Parathyroid adenoma (tissue), 2 donors: ENCODE measurements around the gene TMEM270.

Experiments used
- H2AFZ ChIP-seq: fragments of 300-600 bp; sonication (generic); one replicate; pipeline ENCODE4 v1.7.0; 2017; ENCODE audit warnings: antibody characterized with exemption, mild to moderate bottlenecking
- H3K27ac ChIP-seq: fragments of 300-600 bp; sonication (generic); one replicate; pipeline ENCODE4 v1.7.0; 2017
- H3K27me3 ChIP-seq: fragments of 300-600 bp; sonication (generic); one replicate; pipeline ENCODE4 v1.7.0; 2017; ENCODE audit warnings: low read length; ENCODE audit not compliant: control insufficient read depth, insufficient read depth
- H3K36me3 ChIP-seq: fragments of 300-600 bp; sonication (generic); one replicate; pipeline ENCODE4 v1.7.0; 2017; ENCODE audit warnings: low read length; ENCODE audit not compliant: control insufficient read depth, insufficient read depth
- H3K4me1 ChIP-seq: fragments of 300-600 bp; sonication (generic); one replicate; pipeline ENCODE4 v1.7.0; 2017; ENCODE audit warnings: control low read depth
- H3K4me2 ChIP-seq: fragments of 300-600 bp; sonication (generic); one replicate; pipeline ENCODE4 v1.7.0; 2017; ENCODE audit warnings: low read length
- H3K4me3 ChIP-seq: fragments of 300-600 bp; sonication (generic); one replicate; pipeline ENCODE4 v1.7.0; 2017; ENCODE audit warnings: low read depth, low read length
- H3K79me2 ChIP-seq: fragments of 300-600 bp; sonication (generic); one replicate; pipeline ENCODE4 v1.7.0; 2017; ENCODE audit warnings: control low read depth
- H3K9ac ChIP-seq: fragments of 300-600 bp; sonication (generic); one replicate; pipeline ENCODE4 v1.7.0; 2017; ENCODE audit warnings: mild to moderate bottlenecking
- H3K9me3 ChIP-seq: fragments of 300-600 bp; sonication (generic); one replicate; pipeline ENCODE4 v1.7.0; 2017; ENCODE audit warnings: low read length; ENCODE audit not compliant: control insufficient read depth
- TF ChIP-seq, protein P1 (sequence below): fragments of 300-600 bp; sonication (generic); IDR thresholded peaks from one replicate; pipeline ENCODE4 v1.7.0; 2017; ENCODE audit warnings: antibody characterized with exemption, mild to moderate bottlenecking
- donor health status: primary hyperparathyroidism.

The TMEM270 gene

GRCh38 chr7:73908123-73908611 lies 47.2 kb downstream of the TMEM270 start:
- Histone ChIP-seq H3K27ac (no peak overlapping the region), H3K4me3 (no peak overlapping the region), H3K4me1 (no peaks in the 10 kb centered on the region), H3K27me3 (no peaks in the 10 kb centered on the region), H3K79me2 (no peaks in the 10 kb centered on the region), H3K36me3 (no peaks in the 10 kb centered on the region), H3K4me2 (no peak overlapping the region), H3K9me3 (no peaks in the 10 kb centered on the region), H3K9ac (no peak overlapping the region), H2AFZ (no peak overlapping the region)
- TF ChIP-seq, protein P1, sequence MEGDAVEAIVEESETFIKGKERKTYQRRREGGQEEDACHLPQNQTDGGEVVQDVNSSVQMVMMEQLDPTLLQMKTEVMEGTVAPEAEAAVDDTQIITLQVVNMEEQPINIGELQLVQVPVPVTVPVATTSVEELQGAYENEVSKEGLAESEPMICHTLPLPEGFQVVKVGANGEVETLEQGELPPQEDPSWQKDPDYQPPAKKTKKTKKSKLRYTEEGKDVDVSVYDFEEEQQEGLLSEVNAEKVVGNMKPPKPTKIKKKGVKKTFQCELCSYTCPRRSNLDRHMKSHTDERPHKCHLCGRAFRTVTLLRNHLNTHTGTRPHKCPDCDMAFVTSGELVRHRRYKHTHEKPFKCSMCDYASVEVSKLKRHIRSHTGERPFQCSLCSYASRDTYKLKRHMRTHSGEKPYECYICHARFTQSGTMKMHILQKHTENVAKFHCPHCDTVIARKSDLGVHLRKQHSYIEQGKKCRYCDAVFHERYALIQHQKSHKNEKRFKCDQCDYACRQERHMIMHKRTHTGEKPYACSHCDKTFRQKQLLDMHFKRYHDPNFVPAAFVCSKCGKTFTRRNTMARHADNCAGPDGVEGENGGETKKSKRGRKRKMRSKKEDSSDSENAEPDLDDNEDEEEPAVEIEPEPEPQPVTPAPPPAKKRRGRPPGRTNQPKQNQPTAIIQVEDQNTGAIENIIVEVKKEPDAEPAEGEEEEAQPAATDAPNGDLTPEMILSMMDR: no peak

GRCh38 chr7:73909051-73909941 lies 48.3 kb downstream of the TMEM270 start:
- H2AFZ ChIP-seq: no peak overlapping the region
- no peaks in the 10 kb centered on the region for H3K36me3 ChIP-seq
- H3K9ac ChIP-seq: no peak overlapping the region
- TF ChIP-seq, protein P1: no peak
- no peak overlapping the region for H3K4me3 ChIP-seq
- no peaks in the 10 kb centered on the region for H3K4me1 ChIP-seq
- H3K4me2 ChIP-seq: no peak overlapping the region
- H3K27ac ChIP-seq: no peak overlapping the region
- H3K79me2 ChIP-seq: no peaks in the 10 kb centered on the region
- H3K9me3 ChIP-seq: no peaks in the 10 kb centered on the region
- H3K27me3 ChIP-seq: no peaks in the 10 kb centered on the region

DNA sequence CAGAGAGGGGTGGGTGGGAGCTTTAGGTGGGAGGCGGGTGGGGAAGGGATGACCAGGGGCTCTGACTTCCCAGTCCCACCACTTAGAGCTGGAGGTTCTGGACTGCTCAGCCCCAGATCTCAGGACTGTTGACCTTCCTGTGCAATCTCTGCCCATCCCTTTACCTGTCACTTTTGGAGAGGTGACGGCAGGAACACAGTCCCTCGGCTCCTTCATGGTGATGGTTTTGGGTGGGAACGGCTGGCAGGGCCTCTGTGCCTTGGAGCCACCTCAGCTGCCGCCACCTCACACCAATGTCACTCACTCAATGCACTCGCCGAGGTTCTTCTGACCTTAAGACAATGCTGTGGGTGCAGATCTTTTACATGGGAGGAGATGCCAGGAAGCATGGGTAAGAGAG lies 49.0 kb downstream of the TMEM270 start:
- Histone ChIP-seq H3K27ac (no peak overlapping the region), H3K4me2 (no peak overlapping the region), H3K4me1 (no peaks in the 10 kb centered on the region), H3K9ac (no peak overlapping the region), H3K27me3 (no peaks in the 10 kb centered on the region), H3K9me3 (no peaks in the 10 kb centered on the region), H3K4me3 (no peak overlapping the region), H2AFZ (no peak overlapping the region), H3K79me2 (no peaks in the 10 kb centered on the region), H3K36me3 (no peaks in the 10 kb centered on the region)
- TF ChIP-seq, protein P1: no peak

DNA sequence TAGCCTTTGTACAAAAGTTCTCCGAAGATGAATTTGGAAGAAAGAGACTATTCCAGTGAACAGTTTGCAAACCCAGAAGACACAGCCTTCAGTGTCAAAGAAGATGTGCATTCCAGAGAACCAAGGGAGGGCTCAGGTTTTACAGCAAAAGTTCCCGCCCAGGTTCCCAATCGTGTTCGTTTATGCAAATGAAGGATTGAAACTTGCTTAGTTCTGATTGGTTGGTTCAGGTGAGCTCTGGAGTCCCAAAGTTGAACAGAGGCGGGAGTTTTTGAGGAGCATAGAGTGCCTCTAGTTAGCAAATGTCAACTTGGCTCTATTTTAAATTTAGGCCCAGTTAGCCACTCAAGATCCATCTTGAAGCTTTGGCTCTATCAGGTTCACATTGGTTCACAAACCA lies 51.3 kb downstream of the TMEM270 start:
- Histone ChIP-seq H3K27me3 (no peaks in the 10 kb centered on the region), H3K9me3 (no peaks in the 10 kb centered on the region), H3K79me2 (no peaks in the 10 kb centered on the region), H3K4me1 (peaks cover 4% of the 10 kb centered on the region), H3K27ac (no peak overlapping the region), H3K36me3 (no peaks in the 10 kb centered on the region), H3K9ac (no peak overlapping the region), H3K4me2 (no peak overlapping the region), H2AFZ (no peak overlapping the region), H3K4me3 (no peak overlapping the region)
- TF ChIP-seq, protein P1: no peak
